ENCODE data around the gene GTF3C5.

DNA sequence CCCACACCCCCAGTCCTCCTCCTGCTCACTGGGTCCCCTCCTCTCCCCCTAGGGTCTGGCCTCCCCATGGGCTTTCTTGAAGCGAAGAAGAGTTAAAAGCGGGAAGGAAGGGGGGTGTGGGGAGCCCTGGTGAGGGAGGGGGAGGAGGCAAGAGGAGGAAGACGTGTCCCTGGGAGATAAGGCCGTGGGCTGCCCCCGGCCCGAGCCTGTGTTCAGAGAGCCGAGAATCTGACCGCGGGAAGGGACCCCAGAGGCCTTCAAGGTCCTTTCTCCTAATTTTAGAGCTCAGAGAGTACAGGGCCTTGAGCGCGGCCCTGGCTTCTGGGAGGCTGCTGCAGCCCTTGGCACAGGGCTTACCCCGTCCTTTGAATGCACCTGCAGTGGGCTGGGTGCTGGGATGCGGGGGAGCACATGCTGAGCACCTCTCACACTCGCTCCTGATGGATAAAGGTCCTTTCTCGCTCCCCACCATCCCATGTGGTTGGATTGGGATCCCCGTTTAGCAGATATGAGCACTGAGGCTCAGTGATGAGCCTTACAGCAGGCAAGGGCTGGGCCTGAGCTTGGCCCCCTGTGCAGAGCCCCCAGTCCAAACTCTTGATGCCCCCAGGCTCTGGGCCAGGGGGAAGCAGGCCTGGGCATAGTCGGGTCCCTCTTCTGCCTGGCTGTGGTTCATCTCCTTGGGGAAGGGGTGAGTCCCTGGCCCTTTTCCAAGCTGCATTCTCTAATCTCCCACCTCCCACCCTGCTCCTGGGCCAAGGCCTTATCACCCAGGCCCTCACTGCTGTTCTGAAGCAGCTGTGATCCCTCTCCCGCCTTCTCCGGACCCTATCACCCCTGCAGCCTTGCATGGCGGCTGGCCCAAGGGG, 46.4 kb upstream of the GTF3C5 start:
- TF ChIP-seq, protein P1, sequence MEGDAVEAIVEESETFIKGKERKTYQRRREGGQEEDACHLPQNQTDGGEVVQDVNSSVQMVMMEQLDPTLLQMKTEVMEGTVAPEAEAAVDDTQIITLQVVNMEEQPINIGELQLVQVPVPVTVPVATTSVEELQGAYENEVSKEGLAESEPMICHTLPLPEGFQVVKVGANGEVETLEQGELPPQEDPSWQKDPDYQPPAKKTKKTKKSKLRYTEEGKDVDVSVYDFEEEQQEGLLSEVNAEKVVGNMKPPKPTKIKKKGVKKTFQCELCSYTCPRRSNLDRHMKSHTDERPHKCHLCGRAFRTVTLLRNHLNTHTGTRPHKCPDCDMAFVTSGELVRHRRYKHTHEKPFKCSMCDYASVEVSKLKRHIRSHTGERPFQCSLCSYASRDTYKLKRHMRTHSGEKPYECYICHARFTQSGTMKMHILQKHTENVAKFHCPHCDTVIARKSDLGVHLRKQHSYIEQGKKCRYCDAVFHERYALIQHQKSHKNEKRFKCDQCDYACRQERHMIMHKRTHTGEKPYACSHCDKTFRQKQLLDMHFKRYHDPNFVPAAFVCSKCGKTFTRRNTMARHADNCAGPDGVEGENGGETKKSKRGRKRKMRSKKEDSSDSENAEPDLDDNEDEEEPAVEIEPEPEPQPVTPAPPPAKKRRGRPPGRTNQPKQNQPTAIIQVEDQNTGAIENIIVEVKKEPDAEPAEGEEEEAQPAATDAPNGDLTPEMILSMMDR (IDR thresholded peaks at IDR 0.05), result no peak
- TF ChIP-seq POLR2A (IDR thresholded peaks at IDR 0.05), result no peak
- TF ChIP-seq EP300 (IDR thresholded peaks at IDR 0.05), result no peak
- no peak for TF ChIP-seq POLR2AphosphoS5 (IDR thresholded peaks at IDR 0.05)
